ENCODE measurements around the gene ZNF132. TPM values are rescaled to one million over a fixed set of nuclear protein-coding genes. Genes with fewer than 3 reads are reported as not detected.

ZNF132 gene
- total and polyA plus RNA-seq, 9 of the 15 experiments (the other 6 are each of a cell fraction or from before 2014, with no cell fraction given), result 0.03 to 0.42 (median 0.10) TPM; not detected in 5

- TF ChIP-seq ARID3B (CRISPR knock-in tag; IDR thresholded peaks at IDR 0.05; ENCODE audit: borderline replicate concordance) (no peak), RB1 (IDR thresholded peaks at IDR 0.05; ENCODE audit: low read depth) (peak; percentile 28), GABPA (tag; conservative IDR thresholded peaks at IDR 0.05; ENCODE audit: low read depth) (peak; percentile 92), FOXP4 (CRISPR knock-in tag; IDR thresholded peaks at IDR 0.05; ENCODE audit: borderline replicate concordance) (no peak), YBX1 (IDR thresholded peaks at IDR 0.05) (no peak), MYBL2 (IDR thresholded peaks at IDR 0.05; ENCODE audit: low read depth) (no peak), MYBL2 (CRISPR knock-in tag; IDR thresholded peaks at IDR 0.05; ENCODE audit: borderline replicate concordance) (no peak), GTF3C2 (IDR thresholded peaks at IDR 0.05; ENCODE audit: borderline replicate concordance, extremely low read depth, insufficient read length) (no peak), KLF16 (IDR thresholded peaks at IDR 0.05) (no peak), ZFPM2 (CRISPR knock-in tag; IDR thresholded peaks at IDR 0.05) (no peak), CBFB (CRISPR knock-in tag; IDR thresholded peaks at IDR 0.05) (no peak; the same call in 1 of the 2 replicates), ZNF347 (CRISPR knock-in tag; IDR thresholded peaks at IDR 0.05; ENCODE audit: low read depth) (no peak), GTF2B (IDR thresholded peaks at IDR 0.05; ENCODE audit: extremely low read depth, insufficient read length) (no peak), CCNT2 (IDR thresholded peaks at IDR 0.05; ENCODE audit: borderline replicate concordance, extremely low read depth, insufficient read length, low read depth, low read length) (peak; percentile 95), YY1 (IDR thresholded peaks at IDR 0.05; ENCODE audit: borderline replicate concordance in 1 of 3, control insufficient read depth in 1 of 3, extremely low read depth in 1 of 3, insufficient read depth in 3 of 3, insufficient read length in 1 of 3, insufficient replicate concordance in 2 of 3, low read depth in 1 of 3, low read length in 2 of 3) (peak in 2 of 3 experiments; percentile 14 to 15), PCBP2 (IDR thresholded peaks at IDR 0.05; ENCODE audit: low read depth, low read length, poor library complexity, severe bottlenecking) (no peak), DNMT1 (IDR thresholded peaks at IDR 0.05) (peak; percentile 59; the same call in 1 of the 2 replicates)
Measured at GRCh38 chr19:58475714-58476497, 36.0 kb upstream of the ZNF132 start, which contains the start of gene ZNF446 (continued).

Data from K562 (cell line).